ENCODE data around the gene PACSIN1. TPM values are rescaled to one million over a fixed set of nuclear protein-coding genes. Genes with fewer than 3 reads are reported as not detected.

Gene PACSIN1
- total and polyA plus RNA-seq, 9 donors, result 0.08 to 0.55 (median 0.45) TPM; not detected in 2

DNA sequence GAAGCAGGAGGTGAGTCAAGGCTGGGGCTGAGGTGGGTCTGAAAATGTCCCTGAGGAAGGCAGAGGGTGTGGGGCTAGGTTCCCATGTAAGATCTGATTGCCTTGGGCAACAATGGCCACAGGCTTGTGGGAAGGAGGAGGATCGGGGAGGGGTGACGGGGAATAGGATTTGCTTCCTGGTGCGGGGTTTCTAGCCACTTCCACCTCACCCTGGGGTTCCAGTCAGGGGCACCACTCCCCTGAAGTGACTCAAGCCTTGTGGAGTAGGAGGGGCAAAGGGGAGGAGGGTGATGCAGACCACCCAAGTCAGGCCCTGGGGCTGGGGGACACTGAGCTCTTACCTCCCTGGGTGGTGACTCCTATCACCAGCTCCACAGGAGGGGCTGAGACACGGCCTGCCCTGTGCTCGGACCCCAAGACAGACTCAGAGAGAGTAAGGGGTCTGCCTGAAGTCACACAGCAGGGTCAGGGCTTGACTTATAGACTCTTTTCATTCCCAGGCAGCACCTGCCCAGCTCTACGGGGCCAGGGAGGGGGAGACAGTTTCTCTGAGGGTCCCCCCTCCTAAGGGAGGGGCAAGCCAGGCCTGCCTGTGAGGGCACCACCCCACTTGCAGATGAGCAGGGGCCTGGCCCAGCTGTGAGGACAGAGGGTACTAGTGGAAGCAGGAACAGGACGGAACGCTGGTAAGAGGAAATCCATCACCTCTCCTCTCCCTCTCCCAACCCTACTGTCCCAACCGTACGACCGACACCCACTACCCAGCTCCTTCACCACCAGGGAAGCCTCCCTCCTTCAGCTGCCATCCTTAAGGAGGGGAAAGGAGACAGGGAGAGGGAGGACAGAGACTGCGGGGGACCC lies 102.7 kb downstream of the PACSIN1 start:
- H3K9me3 ChIP-seq, result no peaks in the 10 kb centered on the region
- DNase-seq, result no peak
- H3K4me1 ChIP-seq (ENCODE audit: insufficient read depth), result no peaks in the 10 kb centered on the region
- 50 to 59% (median 58%) methylated on average over 12 of the region's 12 CpGs for WGBS, 3 donors
- intact Hi-C loops (cut with DNase I), result no loop called here
- H3K36me3 ChIP-seq, result no peaks in the 10 kb centered on the region
- no peaks in the 10 kb centered on the region for H3K27me3 ChIP-seq
- no peak overlapping the region for H3K27ac ChIP-seq
- H3K4me3 ChIP-seq, result no peak overlapping the region
- TF ChIP-seq POLR2A (IDR thresholded peaks at IDR 0.05), result no peak
- no peak for TF ChIP-seq EP300 (IDR thresholded peaks at IDR 0.05)
- no peak for TF ChIP-seq CTCF (IDR thresholded peaks at IDR 0.05)

DNA sequence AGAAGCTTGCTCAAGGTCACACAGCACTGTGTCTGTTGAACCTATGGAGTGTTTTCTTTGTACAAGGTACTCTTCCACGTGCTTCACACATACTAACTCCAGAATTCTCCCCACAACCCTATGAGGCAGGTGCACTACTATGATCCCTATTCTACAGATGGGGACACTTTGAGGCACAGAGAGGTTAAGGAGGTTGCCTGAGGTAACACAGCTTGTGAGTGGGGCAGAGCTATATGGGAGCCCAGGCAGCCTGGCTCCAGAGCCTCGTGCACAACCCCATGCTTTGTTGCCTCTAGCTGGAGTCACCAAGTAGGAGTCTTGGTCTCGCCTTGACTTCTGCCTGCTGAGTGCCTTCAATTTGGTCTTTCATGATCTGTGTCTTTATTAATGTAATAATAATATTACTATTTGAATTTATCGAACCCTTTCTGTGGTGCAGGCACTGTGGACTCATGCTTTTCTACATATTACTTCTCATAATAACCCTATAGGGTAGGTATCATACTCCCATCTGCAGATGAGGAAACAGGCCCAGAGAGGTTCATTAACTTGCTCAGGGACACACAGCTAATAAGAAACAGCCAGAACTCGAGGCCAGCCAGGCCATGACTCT lies 103.6 kb downstream of the PACSIN1 start:
- no peaks in the 10 kb centered on the region for H3K36me3 ChIP-seq
- no peak overlapping the region for H3K27ac ChIP-seq
- DNase-seq, result no peak
- no peak for TF ChIP-seq POLR2A (IDR thresholded peaks at IDR 0.05)
- no peak for TF ChIP-seq CTCF (IDR thresholded peaks at IDR 0.05)
- TF ChIP-seq EP300 (IDR thresholded peaks at IDR 0.05), result no peak
- 63 to 77% (median 72%) methylated on average over 5 of the region's 5 CpGs for WGBS, 3 donors
- no peaks in the 10 kb centered on the region for H3K4me1 ChIP-seq (ENCODE audit: insufficient read depth)
- H3K4me3 ChIP-seq, result no peak overlapping the region
- H3K27me3 ChIP-seq, result no peaks in the 10 kb centered on the region
- intact Hi-C loops (cut with DNase I), result no loop called here
- H3K9me3 ChIP-seq, result no peaks in the 10 kb centered on the region

- Histone ChIP-seq H3K4me1 (ENCODE audit: insufficient read depth) (no peaks in the 10 kb centered on the region), H3K9me3 (no peaks in the 10 kb centered on the region), H3K4me3 (no peak overlapping the region), H3K36me3 (no peaks in the 10 kb centered on the region), H3K27me3 (no peaks in the 10 kb centered on the region), H3K27ac (no peak overlapping the region)
- intact Hi-C loops (cut with DNase I), result no loop called here
- no peak for DNase-seq
- 64 to 80% (median 67%) methylated on average over 21 of the region's 21 CpGs for WGBS, 3 donors
- TF ChIP-seq CTCF (IDR thresholded peaks at IDR 0.05) (no peak), EP300 (IDR thresholded peaks at IDR 0.05) (no peak), POLR2A (IDR thresholded peaks at IDR 0.05) (no peak)
Observed at GRCh38 chr6:34570066-34570833, 104.4 kb downstream of the PACSIN1 start.

DNA sequence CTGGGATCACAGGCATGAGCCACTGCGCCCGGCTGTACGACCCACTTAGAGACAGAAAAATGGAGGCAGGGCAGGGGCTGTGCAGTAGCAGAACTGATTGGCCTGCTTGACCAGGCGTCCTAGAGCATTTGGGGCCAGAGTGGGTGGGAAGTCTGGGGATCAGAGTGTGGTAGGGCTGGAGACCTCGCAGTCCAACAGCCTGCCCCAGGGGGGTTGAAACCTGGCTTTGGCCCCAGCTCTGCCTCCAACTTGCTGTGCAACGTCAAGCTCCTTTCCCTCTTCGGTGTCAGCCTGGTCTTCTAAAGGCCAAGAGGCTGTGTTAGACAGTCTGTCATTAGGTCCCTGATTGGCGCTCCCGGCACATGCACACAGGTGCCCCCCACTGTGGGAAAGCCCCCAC lies 105.5 kb downstream of the PACSIN1 start:
- DNase-seq, result no peak
- TF ChIP-seq CTCF (IDR thresholded peaks at IDR 0.05), result no peak
- TF ChIP-seq POLR2A (IDR thresholded peaks at IDR 0.05), result no peak
- TF ChIP-seq EP300 (IDR thresholded peaks at IDR 0.05), result no peak

More for the DNA sequence above, 105.5 kb downstream of the PACSIN1 start:
- Histone ChIP-seq H3K27ac (no peak overlapping the region), H3K4me3 (no peak overlapping the region), H3K27me3 (no peaks in the 10 kb centered on the region), H3K36me3 (no peaks in the 10 kb centered on the region), H3K9me3 (no peaks in the 10 kb centered on the region), H3K4me1 (ENCODE audit: insufficient read depth) (no peaks in the 10 kb centered on the region)
- WGBS, 3 donors, result 70 to 82% (median 76%) methylated on average over 6 to 9 of the region's 9 CpGs
- intact Hi-C loops (cut with DNase I), result no loop called here
